Measurements from ENCODE around the gene PNPLA7. TPM values are rescaled to one million over a fixed set of nuclear protein-coding genes. Genes with fewer than 3 reads are reported as not detected.
"Not testable (repeated sequence)": the region's sequence is repeated elsewhere in the genome, so short reads cannot be mapped to it uniquely, and the experiment has no call there.

The PNPLA7 gene
- total RNA-seq, 4 donors from 2014 or later: 4.5 to 10.5 (median 9.4) TPM

GRCh38 chr9:137452761-137453642 lies 97.2 kb downstream of the PNPLA7 start:
- intact Hi-C loops (cut with DNase I; ENCODE audit: low total_unique reads) (no loop called here), in situ Hi-C loops (cut with MboI; ENCODE audit: low sequenced_read_pairs in 4 of 4) (no loop called here)
- ATAC-seq: no peak
- H3K4me3 ChIP-seq: peak overlapping the region in 3 of 4 donors; percentile 25 to 34 (median 32)
- H3K4me1 ChIP-seq: no peaks in the 10 kb centered on the region
- DNase-seq: peak in 1 of 2 donors; percentile 12
- H3K9me3 ChIP-seq: no peaks in the 10 kb centered on the region
- H3K27ac ChIP-seq: no peak overlapping the region
- H3K27me3 ChIP-seq: no peaks in the 10 kb centered on the region
- TF ChIP-seq CTCF (IDR thresholded peaks at IDR 0.05 in 4 of 5, conservative IDR thresholded peaks at IDR 0.05 in 1 of 5) (no peak), POLR2A (IDR thresholded peaks at IDR 0.05) (no peak)
- peaks cover 0 to 6% of the 10 kb centered on the region in 2 donors for H3K36me3 ChIP-seq

GRCh38 chr9:137452006-137452760 lies 98.0 kb downstream of the PNPLA7 start:
- Histone ChIP-seq H3K27me3 (no peaks in the 10 kb centered on the region), H3K9me3 (no peaks in the 10 kb centered on the region), H3K36me3 (peaks cover 0 to 6% of the 10 kb centered on the region in 2 donors), H3K27ac (no peak overlapping the region), H3K4me1 (no peaks in the 10 kb centered on the region), H3K4me3 (no peak overlapping the region)
- ATAC-seq: no peak
- TF ChIP-seq CTCF (IDR thresholded peaks at IDR 0.05 in 4 of 5, conservative IDR thresholded peaks at IDR 0.05 in 1 of 5): no peak
- TF ChIP-seq POLR2A (IDR thresholded peaks at IDR 0.05): no peak
- intact Hi-C loops (cut with DNase I; ENCODE audit: low total_unique reads): no loop called here
- in situ Hi-C loops (cut with MboI; ENCODE audit: low sequenced_read_pairs in 4 of 4): no loop called here
- DNase-seq: peak in 1 of 2 donors; percentile 8

GRCh38 chr9:137451264-137452005 lies 98.8 kb downstream of the PNPLA7 start:
- H3K36me3 ChIP-seq; DNase-seq; ATAC-seq; H3K4me3 ChIP-seq; H3K9me3 ChIP-seq; H3K4me1 ChIP-seq; intact Hi-C loops (cut with DNase I; ENCODE audit: low total_unique reads); H3K27me3 ChIP-seq; in situ Hi-C loops (cut with MboI; ENCODE audit: low sequenced_read_pairs in 4 of 4); H3K27ac ChIP-seq: not testable (repeated sequence)

- peak in 1 of 2 donors; percentile 9 for DNase-seq
- in situ Hi-C loops (cut with MboI; ENCODE audit: low sequenced_read_pairs in 4 of 4); ATAC-seq; intact Hi-C loops (cut with DNase I; ENCODE audit: low total_unique reads); H3K36me3 ChIP-seq; H3K27me3 ChIP-seq; H3K9me3 ChIP-seq; H3K4me1 ChIP-seq; H3K27ac ChIP-seq; H3K4me3 ChIP-seq: not testable (repeated sequence)
Observed at GRCh38 chr9:137450539-137451222, 99.5 kb downstream of the PNPLA7 start.

- no peak overlapping the region for H3K4me3 ChIP-seq
- intact Hi-C loops (cut with DNase I; ENCODE audit: low total_unique reads) (no loop called here), in situ Hi-C loops (cut with MboI; ENCODE audit: low sequenced_read_pairs in 4 of 4) (no loop called here)
- no peak overlapping the region for H3K27ac ChIP-seq
- no peaks in the 10 kb centered on the region for H3K27me3 ChIP-seq
- no peak for TF ChIP-seq POLR2A (IDR thresholded peaks at IDR 0.05)
- TF ChIP-seq CTCF (IDR thresholded peaks at IDR 0.05 in 4 of 5, conservative IDR thresholded peaks at IDR 0.05 in 1 of 5): no peak
- H3K36me3 ChIP-seq: no peaks in the 10 kb centered on the region
- peaks cover 0 to 9% of the 10 kb centered on the region in 2 donors for H3K4me1 ChIP-seq
- ATAC-seq: no peak
- no peaks in the 10 kb centered on the region for H3K9me3 ChIP-seq
- DNase-seq: peak in 1 of 2 donors; percentile 12
Observed at GRCh38 chr9:137449931-137450538, 100.2 kb downstream of the PNPLA7 start.

Data from gastrocnemius medialis (tissue), 4 donors.